GM21576 (cell line): ENCODE data around the gene KIF17.

Experiments used
- ATAC-seq: cut with Tn5 transposase; IDR thresholded peaks from one replicate; pipeline ENCODE4 v1.9.1; 2021; ENCODE audit warnings: mild to moderate bottlenecking, moderate library complexity; ENCODE audit not compliant: unreplicated experiment

Gene KIF17

GRCh38 chr1:20711285-20712214, 6.3 kb downstream of the KIF17 start:
- ATAC-seq, result no peak

GRCh38 chr1:20710469-20711284, 7.1 kb downstream of the KIF17 start:
- no peak for ATAC-seq

DNA sequence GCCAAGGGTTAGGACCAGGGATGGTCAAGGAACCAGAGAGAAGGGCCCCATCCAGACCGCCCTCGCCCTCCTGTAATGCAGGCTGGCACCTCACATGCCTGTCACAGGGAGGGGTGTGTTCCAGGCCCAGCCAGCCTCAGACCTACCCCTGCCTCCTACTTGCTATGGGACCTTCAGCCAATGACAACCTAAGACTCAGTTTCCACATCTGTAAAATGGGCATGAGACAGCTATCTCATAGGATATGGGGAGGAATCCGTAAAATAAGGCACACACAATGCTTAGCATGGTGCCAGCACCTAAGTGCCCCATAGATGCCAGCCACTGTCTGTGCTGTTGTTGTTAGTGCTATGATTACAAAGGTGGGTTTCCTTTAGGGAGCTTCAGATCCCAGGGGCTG, 7.9 kb downstream of the KIF17 start:
- ATAC-seq, result no peak

GRCh38 chr1:20708891-20709290, 8.9 kb downstream of the KIF17 start:
- no peak for ATAC-seq

DNA sequence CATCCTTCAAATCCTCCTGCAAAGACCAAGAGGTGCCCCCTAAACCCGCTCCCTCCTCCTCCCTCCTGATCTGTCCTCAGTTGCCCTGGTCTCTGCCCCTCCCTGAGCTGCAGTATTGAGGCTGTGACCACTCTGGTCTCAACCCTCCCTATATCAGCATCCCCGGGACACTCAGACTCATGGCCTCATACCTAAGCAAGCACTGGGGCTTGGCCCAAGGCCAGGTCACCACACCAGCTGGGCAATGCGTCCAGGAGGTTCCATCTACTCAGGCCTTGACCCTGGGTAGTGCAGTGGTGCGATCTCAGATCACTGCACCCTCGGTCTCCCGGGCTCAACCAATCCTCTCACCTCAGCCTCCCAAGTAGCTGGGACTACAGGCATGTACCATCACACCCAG, 9.8 kb downstream of the KIF17 start:
- no peak for ATAC-seq

- no peak for ATAC-seq
Measured at GRCh38 chr1:20706841-20707240, 11.0 kb downstream of the KIF17 start.

DNA sequence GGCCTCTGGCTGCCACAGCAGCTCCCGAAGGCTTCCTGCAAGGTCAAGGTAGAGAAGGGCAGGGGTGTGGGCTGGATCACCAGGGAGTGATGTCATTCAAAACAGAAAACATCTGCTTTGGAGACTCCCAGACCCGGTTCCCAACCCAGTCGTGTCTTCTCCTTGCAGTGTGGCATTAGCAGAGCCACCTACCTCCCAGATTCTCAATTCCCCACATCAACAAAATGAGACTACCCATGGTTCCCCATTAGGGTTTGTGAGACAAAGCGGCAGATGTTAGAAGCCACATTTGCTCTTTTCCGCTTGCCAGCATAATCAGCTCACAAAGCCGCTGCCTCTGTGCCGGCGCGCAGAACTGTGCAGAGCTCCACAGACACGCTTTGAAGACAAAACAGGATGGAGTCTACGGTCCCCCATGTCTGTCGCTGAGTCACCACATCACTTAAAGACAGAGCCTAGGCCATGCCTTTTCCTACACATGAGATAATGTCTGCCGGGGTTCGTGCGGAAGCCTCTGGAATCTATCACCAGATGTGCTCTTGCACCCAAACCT, 12.5 kb downstream of the KIF17 start:
- ATAC-seq, result no peak

DNA sequence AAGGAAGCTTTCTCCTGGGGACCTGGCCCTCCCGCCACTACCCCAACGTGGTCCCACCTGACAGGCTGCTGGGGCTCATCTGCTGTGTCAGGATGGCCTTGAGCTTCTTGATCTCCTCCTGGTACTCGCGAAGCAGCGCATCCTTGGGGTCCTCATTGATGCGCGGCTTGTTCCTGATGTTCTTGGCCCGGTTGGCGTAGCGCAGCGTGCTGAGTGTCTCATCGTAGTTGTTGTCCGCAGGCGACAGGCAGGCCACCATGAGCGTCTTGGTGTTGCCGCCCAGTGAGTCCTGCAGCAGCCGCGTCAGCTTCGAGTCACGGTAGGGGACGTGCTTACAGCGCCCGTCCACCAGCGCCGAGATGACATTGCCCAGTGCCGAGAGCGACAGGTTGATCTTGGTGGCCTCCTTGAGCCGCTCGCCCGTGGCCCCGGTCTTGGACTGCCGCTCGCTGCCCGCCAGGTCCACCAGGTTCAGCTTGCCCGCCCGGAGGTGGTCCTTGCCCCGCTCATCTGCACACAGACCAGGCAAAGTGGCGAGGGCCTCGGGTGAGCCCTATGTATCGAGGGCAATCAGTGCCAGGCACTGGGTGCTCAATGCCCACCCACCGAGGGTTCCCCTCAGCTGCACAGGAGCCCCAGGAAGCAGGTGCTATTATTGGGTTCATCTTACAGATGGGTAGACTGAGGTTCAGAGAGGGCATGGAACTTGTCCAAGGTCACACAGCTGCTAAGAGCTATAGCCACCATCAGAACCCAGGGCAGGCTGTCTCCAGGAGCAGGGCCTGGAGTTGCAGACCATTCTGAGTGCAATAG, 13.2 kb downstream of the KIF17 start:
- no peak for ATAC-seq

DNA sequence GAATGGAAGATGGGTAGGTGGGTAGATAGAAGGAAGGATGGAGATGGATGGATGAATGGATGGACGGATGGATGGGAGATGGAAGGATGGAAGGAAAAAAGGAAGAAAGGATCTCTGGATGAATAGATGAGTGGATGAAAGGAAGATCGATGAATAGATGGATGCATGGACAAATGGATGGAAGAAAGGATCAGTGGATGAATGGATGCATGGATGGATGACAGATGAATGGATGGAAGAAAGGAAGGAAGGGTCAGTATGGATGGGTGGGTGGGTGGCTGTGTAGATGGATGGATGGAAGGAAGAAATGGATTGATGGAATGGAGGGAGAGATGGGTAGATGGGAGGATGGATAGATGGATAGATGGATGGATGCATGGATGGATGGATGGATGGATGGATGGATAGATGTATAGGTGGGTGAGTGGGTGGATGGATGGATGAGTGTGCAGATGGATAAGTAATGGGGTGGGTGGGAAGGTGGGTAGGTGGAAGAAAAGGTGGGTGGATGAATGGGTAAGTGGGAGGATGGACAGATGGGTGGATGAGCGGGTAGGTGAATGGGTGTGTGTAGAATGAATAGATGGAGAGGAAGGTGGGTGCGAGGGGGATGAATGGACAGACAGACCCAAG, 14.6 kb downstream of the KIF17 start:
- ATAC-seq, result no peak

DNA sequence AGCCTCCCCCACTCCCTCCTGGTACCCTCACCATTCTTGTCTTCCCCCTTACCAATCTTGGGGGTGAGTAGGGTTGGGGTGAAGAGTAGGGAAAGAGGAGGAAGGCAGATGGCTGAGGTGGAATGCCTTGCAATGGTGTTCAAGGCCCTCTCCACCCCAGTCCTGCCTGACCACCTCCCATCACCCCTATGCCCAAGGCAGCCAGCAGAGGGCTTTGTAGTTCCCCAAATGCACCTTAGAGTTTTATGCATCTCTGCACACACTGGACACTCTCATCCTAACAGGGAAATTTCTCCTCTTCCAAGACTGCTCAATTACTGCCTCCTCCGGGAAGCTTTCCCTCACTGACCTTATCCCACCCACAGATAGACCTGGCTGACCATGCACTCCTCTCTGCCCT, 15.4 kb downstream of the KIF17 start:
- no peak for ATAC-seq

GRCh38 chr1:20701847-20702246, 16.0 kb downstream of the KIF17 start:
- ATAC-seq, result no peak

- no peak for ATAC-seq
Measured at GRCh38 chr1:20701446-20701845, 16.4 kb downstream of the KIF17 start.

- no peak for ATAC-seq
Measured at GRCh38 chr1:20700636-20701215, 17.1 kb downstream of the KIF17 start.

- no peak for ATAC-seq
Measured at GRCh38 chr1:20699558-20699957, 18.2 kb downstream of the KIF17 start.

DNA sequence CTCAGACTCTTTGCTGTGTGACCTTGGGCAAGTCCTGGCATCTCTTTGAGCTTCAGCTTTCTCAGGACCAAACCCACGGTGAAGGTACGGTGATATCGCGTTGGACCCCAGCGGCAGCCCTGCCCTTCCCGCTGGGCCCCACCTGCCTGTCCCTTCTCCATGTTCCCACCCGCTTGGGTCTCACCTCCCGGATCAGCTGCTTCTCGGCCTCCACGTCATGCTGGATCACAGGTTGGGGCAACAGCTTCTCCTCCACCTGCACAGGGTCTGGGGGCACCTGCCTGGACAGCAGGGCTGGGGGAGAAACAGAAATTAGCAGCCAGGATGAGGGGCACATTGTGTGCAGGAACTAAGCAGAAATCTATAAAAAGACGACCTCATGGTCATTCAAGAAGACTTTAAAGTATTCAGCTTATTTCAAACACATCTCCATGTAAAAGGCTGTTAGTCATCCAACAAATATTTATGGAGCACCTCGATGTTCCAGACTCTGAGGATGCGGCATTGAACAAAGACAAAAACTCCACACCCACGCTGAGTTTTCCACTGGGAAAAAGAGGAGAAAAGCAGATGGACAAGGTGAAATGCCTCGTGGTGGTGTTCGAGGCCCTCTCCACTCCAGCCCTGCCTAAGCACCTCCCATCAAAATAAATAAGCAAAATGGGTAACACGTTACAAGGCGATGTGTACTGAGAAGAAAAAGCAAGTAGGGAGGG, 19.5 kb downstream of the KIF17 start:
- no peak for ATAC-seq

DNA sequence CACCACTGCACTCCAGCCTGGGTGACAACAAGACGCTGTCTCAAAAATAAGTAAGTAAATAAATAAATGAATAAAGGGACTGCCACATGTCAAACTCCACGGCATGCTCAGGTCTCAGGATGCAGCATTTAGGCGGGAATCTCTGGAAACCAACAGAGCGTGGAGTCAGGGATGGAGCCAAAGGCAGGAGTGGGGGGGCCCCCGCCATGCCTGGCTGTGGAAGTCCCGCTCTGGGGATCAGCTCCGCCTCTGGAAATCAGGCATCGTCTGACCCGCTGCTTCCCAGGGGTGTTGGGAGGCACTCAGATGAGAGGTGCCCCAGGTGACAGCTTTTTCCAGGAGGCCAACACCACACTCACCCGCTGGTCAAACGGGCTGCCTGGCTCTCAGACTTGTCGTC, 20.2 kb downstream of the KIF17 start:
- no peak for ATAC-seq

GRCh38 chr1:20696397-20697333, 21.1 kb downstream of the KIF17 start:
- ATAC-seq, result no peak

DNA sequence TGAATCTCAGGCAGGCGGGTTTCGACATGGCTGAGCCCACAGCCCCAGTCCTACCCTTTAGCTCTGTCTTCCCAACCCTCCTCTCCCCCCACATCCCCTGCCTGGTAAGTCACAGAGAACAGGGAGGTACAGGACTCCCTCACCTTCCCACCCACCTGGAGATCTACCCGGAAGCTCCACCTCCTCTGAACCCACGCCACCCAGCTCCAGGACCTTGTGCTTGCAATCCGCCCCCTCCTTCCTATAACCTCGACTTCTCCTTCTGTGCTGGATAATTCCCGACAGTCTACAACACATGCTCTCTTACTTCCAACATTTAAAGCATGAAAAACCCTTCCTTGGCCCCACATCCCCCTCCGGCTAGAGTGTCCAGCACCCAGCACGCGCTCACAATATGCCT, 22.3 kb downstream of the KIF17 start:
- ATAC-seq, result no peak
